ENCODE results near the gene EPHA7. TPM values are rescaled to one million over a fixed set of nuclear protein-coding genes. Genes with fewer than 3 reads are reported as not detected.

The EPHA7 gene
- total and polyA plus RNA-seq, 4 donors: under 0.01 to 0.37 (median 0.01) TPM; not detected in 1

GRCh38 chr6:93222071-93222851 lies 197.1 kb downstream of the EPHA7 start:
- Histone ChIP-seq H3K9ac (ENCODE audit: low read depth in 1 of 2, low read length in 2 of 2) (no peak overlapping the region), H3K27me3 (ENCODE audit: control insufficient read depth in 4 of 4, insufficient read depth in 4 of 4, low read length in 3 of 4) (peaks cover 0 to 3% (median 0%) of the 10 kb centered on the region in 4 donors), H3K4me1 (ENCODE audit: control insufficient read depth in 4 of 4, insufficient read depth in 4 of 4, low read length in 3 of 4) (no peaks in the 10 kb centered on the region), H3K27ac (ENCODE audit: low read depth in 1 of 2, low read length in 2 of 2) (no peak overlapping the region), H3K9me3 (ENCODE audit: control insufficient read depth in 4 of 4, low read length in 3 of 4) (no peaks in the 10 kb centered on the region), H3K36me3 (ENCODE audit: control insufficient read depth in 4 of 4, insufficient read depth in 3 of 4, low read depth in 1 of 4, low read length in 3 of 4) (no peaks in the 10 kb centered on the region), H3K4me3 (ENCODE audit: low read depth in 1 of 3, low read length in 3 of 3) (no peak overlapping the region)
- no peak for DNase-seq (ENCODE audit: low spot score)
- no peak for TF ChIP-seq ZBTB33 (IDR thresholded peaks at IDR 0.05)
- 71% methylated on average over 4 of the region's 4 CpGs for WGBS

- peaks cover 0 to 3% (median 0%) of the 10 kb centered on the region in 4 donors for H3K27me3 ChIP-seq (ENCODE audit: control insufficient read depth in 4 of 4, insufficient read depth in 4 of 4, low read length in 3 of 4)
- no peak for DNase-seq (ENCODE audit: low spot score)
- no peaks in the 10 kb centered on the region for H3K4me1 ChIP-seq (ENCODE audit: control insufficient read depth in 4 of 4, insufficient read depth in 4 of 4, low read length in 3 of 4)
- 44% methylated on average over 1 of the region's 1 CpG for WGBS
- H3K4me3 ChIP-seq (ENCODE audit: low read depth in 1 of 3, low read length in 3 of 3): no peak overlapping the region
- no peaks in the 10 kb centered on the region for H3K9me3 ChIP-seq (ENCODE audit: control insufficient read depth in 4 of 4, low read length in 3 of 4)
- no peak overlapping the region for H3K9ac ChIP-seq (ENCODE audit: low read depth in 1 of 2, low read length in 2 of 2)
- TF ChIP-seq NR2F2 (IDR thresholded peaks at IDR 0.05) (no peak), HNF4A (conservative IDR thresholded peaks at IDR 0.05) (no peak), EGR1 (IDR thresholded peaks at IDR 0.05; ENCODE audit: low read depth in 2 of 2) (no peak), TAF1 (conservative IDR thresholded peaks at IDR 0.05) (no peak)
- no peaks in the 10 kb centered on the region for H3K36me3 ChIP-seq (ENCODE audit: control insufficient read depth in 4 of 4, insufficient read depth in 3 of 4, low read depth in 1 of 4, low read length in 3 of 4)
- no peak overlapping the region for H3K27ac ChIP-seq (ENCODE audit: low read depth in 1 of 2, low read length in 2 of 2)
Measured at GRCh38 chr6:93219447-93219846, 199.9 kb downstream of the EPHA7 start.

- Histone ChIP-seq H3K36me3 (ENCODE audit: control insufficient read depth in 4 of 4, insufficient read depth in 3 of 4, low read depth in 1 of 4, low read length in 3 of 4) (no peaks in the 10 kb centered on the region), H3K27ac (ENCODE audit: low read depth in 1 of 2, low read length in 2 of 2) (no peak overlapping the region), H3K4me1 (ENCODE audit: control insufficient read depth in 4 of 4, insufficient read depth in 4 of 4, low read length in 3 of 4) (no peaks in the 10 kb centered on the region), H3K9ac (ENCODE audit: low read depth in 1 of 2, low read length in 2 of 2) (no peak overlapping the region), H3K27me3 (ENCODE audit: control insufficient read depth in 4 of 4, insufficient read depth in 4 of 4, low read length in 3 of 4) (peaks cover 0 to 3% (median 0%) of the 10 kb centered on the region in 4 donors), H3K9me3 (ENCODE audit: control insufficient read depth in 4 of 4, low read length in 3 of 4) (no peaks in the 10 kb centered on the region), H3K4me3 (ENCODE audit: low read depth in 1 of 3, low read length in 3 of 3) (no peak overlapping the region)
- no peak for TF ChIP-seq NR2F2 (IDR thresholded peaks at IDR 0.05)
- no peak for TF ChIP-seq EGR1 (IDR thresholded peaks at IDR 0.05; ENCODE audit: low read depth in 2 of 2)
- TF ChIP-seq FOXA2 (IDR thresholded peaks at IDR 0.05): no peak
- 43% methylated on average over 2 of the region's 2 CpGs for WGBS
- DNase-seq (ENCODE audit: low spot score): no peak
Measured at GRCh38 chr6:93218096-93218495, 201.3 kb downstream of the EPHA7 start.

GRCh38 chr6:93213028-93213427 lies 206.3 kb downstream of the EPHA7 start:
- H3K36me3 ChIP-seq (ENCODE audit: control insufficient read depth in 4 of 4, insufficient read depth in 3 of 4, low read depth in 1 of 4, low read length in 3 of 4): no peaks in the 10 kb centered on the region
- WGBS: 75% methylated on average over 2 of the region's 2 CpGs
- H3K4me3 ChIP-seq (ENCODE audit: low read depth in 1 of 3, low read length in 3 of 3): no peak overlapping the region
- no peaks in the 10 kb centered on the region for H3K4me1 ChIP-seq (ENCODE audit: control insufficient read depth in 4 of 4, insufficient read depth in 4 of 4, low read length in 3 of 4)
- no peak for DNase-seq (ENCODE audit: low spot score)
- no peak overlapping the region for H3K27ac ChIP-seq (ENCODE audit: low read depth in 1 of 2, low read length in 2 of 2)
- no peaks in the 10 kb centered on the region for H3K27me3 ChIP-seq (ENCODE audit: control insufficient read depth in 4 of 4, insufficient read depth in 4 of 4, low read length in 3 of 4)
- no peaks in the 10 kb centered on the region for H3K9me3 ChIP-seq (ENCODE audit: control insufficient read depth in 4 of 4, low read length in 3 of 4)
- H3K9ac ChIP-seq (ENCODE audit: low read depth in 1 of 2, low read length in 2 of 2): no peak overlapping the region
- TF ChIP-seq HNF4A (conservative IDR thresholded peaks at IDR 0.05): no peak
- TF ChIP-seq GABPA (IDR thresholded peaks at IDR 0.05 in 1 of 2, conservative IDR thresholded peaks at IDR 0.05 in 1 of 2): no peak
- TF ChIP-seq REST (IDR thresholded peaks at IDR 0.05): no peak
- TF ChIP-seq ZBTB33 (IDR thresholded peaks at IDR 0.05): no peak
- TF ChIP-seq JUND (IDR thresholded peaks at IDR 0.05): no peak
- TF ChIP-seq RAD21 (IDR thresholded peaks at IDR 0.05): no peak
- no peak for TF ChIP-seq FOXA1 (IDR thresholded peaks at IDR 0.05)
- no peak for TF ChIP-seq SP1 (IDR thresholded peaks at IDR 0.05)
- TF ChIP-seq YY1 (IDR thresholded peaks at IDR 0.05): no peak
- no peak for TF ChIP-seq TAF1 (conservative IDR thresholded peaks at IDR 0.05)
- no peak for TF ChIP-seq EGR1 (IDR thresholded peaks at IDR 0.05; ENCODE audit: low read depth in 2 of 2)
- no peak for TF ChIP-seq ATF3 (IDR thresholded peaks at IDR 0.05)
- no peak for TF ChIP-seq NR2F2 (IDR thresholded peaks at IDR 0.05)

Measured in liver (tissue), 9 donors.